GM10248 (cell line): ENCODE data around the gene PIP5K1C.

Experiments
- CTCF ChIA-PET: fragments of 300-600 bp; sonication (Branson Sonifier 250); formaldehyde crosslinking; extraction: SDS; loops from one replicate; lab custom pipeline; 2021; ENCODE audit warnings: antibody characterized with exemption; lab: Yijun Ruan, JAX
- POLR2A ChIA-PET: fragments of 350-650 bp; sonication (Branson Sonifier 250); formaldehyde crosslinking; extraction: SDS; loops from one replicate; lab custom pipeline; 2020; ENCODE audit warnings: antibody characterized with exemption; lab: Yijun Ruan, JAX
- DNase-seq: peaks from one replicate; pipeline ENCODE4 v3.0.0; 2012; ENCODE audit errors: extremely low spot score
- CTCF ChIP-seq: IDR thresholded peaks from 2 replicates; pipeline ENCODE4 v1.5.1; 2012; ENCODE audit warnings: mild to moderate bottlenecking, low read depth; ENCODE audit errors: extremely low read depth, missing control alignments, control extremely low read depth

Gene PIP5K1C

DNA sequence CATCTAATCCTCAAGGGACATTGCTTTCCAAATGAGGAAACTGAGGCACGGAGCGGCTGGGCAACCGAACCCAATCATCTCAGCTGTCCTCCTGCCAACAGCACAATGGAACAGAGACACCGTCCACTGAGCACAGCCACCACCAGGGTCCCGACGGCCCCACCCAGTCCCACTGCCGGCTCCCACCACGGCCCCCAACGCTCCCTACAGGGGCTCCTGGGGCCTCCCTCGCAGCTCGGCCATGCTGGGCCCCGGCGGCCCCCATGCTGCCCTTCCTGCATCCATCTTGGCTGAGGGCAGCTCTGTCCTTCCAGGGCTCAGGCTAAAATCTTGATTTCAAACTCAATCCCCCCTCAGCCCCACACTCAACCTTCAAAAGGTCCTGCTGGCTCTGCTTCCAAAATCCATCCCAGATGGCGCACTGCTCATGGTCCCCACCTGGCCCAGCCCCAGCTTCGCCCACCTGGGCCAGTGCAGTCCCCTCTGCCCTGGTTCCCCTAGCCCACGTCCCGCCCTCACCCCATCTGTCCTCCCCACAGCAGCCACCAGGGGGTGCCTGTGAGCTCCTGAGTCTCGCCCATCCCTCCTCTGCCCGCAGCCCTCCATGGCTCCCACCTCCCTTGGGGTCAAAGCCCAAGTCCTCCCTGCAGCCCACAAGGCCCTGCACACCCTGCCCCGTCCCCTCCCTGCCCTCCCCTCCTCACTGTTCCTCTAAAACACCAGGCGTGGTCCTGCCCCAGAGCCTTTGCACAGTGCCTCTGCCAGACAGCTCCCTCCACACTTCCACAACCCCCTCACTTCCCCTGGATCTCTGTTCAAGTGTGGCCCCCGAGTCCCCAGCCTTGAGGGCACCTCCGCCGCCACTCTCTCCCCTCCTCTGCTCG is 7.9 kb downstream of the PIP5K1C start:
- ChIA-PET CTCF (interaction anchor here (1.1 to 4.0 kb wide), 8 partner anchors 8 to 68 kb away, joined by 3 to 22 read pairs (median 8); no protein-coding TSS in a partner anchor), POLR2A (interaction anchor here (0.5 to 0.7 kb wide), 2 partner anchors 18 to 750 kb away, joined by 3 to 4 read pairs; no protein-coding TSS in a partner anchor)
- TF ChIP-seq CTCF: peak; percentile 50
- no peak for DNase-seq

- no peak for TF ChIP-seq CTCF
- ChIA-PET POLR2A (no interaction called here), CTCF (interaction anchor here (1.1 to 4.0 kb wide), 8 partner anchors 8 to 68 kb away, joined by 3 to 22 read pairs (median 8); no protein-coding TSS in a partner anchor)
- no peak for DNase-seq
These were observed 8.5 kb downstream of the PIP5K1C start for GRCh38 chr19:3691726-3692125.

DNA sequence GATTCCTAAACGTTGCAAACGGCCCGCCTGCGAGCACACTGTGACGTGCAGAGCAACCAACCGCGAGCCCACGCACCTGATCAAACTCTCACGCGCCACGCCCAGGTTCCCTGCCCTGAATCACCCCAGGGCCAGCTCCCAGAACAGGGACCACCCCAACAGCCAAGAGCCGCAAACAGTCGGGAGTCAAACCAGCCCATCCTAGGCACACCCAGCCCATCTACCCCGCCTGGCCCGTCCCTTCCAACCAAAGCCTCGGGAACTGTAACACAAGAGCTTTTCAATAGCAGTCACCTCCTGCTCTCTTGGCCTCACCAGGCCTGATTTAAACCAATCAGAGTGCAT is 8.9 kb downstream of the PIP5K1C start:
- DNase-seq: no peak
- ChIA-PET POLR2A (no interaction called here), CTCF (interaction anchor here (1.5 to 4.0 kb wide), 5 partner anchors 10 to 146 kb away, joined by 4 to 22 read pairs (median 8); no protein-coding TSS in a partner anchor)
- no peak for TF ChIP-seq CTCF

DNA sequence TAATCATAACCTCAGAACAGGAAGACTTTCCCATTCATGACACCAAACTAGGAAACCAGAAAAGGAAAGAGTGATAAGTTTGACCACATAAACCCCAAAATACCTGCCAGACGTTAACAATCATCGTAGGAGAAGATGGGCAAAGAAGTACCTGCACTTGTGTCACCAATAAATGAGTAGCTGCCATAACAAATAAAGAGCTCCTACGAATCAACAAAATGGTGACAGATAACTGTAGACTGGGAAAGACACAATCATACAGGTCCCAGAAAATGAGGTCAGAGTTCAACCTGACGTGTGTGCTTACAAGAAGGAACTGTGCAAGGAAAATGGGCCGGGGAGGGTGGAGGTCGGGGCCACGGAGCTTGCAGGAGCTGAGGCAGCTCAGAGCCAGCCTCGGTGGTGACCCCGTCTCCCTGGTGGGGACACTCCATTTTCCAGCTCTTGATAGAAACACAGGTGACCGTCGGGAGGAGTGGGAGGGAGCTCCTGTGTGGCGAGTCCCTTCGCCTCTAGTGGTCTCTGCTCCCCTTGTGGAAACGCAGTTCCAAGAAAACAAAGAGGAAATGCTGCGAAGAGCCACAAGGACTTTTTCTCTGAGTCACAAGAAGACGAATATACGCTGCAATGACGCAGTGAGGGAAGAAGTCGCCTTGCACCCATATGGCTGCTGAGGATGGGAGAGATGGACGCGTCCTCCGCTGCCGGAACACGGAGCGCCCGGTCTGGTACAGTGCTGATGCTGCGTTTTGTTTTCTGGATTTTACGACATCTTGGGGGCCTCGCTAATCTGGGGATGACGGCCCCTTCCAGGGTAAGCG is 9.5 kb downstream of the PIP5K1C start:
- TF ChIP-seq CTCF: no peak
- no peak for DNase-seq
- CTCF ChIA-PET: interaction anchor here (1.0 to 6.1 kb wide), 8 partner anchors 8 to 146 kb away, joined by 3 to 49 read pairs (median 4); partner anchors contain the start of gene PIP5K1C
- POLR2A ChIA-PET: interaction anchor here (0.6 kb wide), 1 partner anchor 157 kb away, joined by 4 read pairs; no protein-coding TSS in a partner anchor

DNA sequence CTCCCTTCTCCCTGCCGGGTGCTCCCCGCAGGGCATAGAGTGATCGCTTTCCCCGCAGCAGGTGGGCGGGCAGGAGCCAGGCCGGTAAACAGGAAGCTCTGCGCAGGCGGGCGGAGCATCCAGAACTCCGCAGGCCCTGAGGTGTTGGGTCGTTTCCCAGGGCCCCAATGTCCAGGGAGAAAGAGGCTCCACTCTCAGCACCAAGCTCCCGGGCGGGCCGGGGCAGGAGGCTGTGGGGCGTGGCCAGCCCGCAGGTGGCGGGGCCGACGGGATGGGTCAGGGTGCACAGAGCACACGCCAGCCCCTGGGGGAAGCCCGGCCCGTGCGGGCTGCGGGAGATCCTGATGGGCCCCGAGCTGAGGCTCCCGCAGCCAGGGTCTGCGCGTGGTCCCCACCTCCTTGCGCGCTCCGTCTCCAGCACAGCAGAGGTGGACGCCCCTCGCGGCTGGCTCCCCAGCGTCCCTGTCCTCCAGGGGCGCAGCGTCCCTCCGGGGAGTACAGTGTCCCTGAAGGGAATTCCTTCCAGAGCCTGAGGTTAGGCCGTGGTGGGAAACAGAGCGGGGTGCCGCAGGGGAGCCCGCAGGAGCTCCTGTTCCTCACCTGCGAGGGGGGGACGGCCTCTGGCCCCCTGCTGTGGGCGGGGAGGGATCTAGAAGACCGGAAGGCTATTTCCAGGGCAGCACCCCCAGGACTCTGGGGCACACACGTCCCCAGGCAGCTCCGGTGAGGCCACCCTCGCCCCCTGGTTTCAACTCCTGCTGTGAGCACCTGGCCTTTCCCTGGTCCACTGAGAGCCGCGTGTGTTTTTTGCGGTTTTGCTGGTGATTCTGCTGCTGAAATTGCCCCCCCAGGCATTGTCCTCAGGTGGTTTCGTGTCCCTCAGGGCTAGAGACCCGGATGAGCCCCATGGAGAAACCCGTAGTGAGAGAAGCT is 12.2 kb downstream of the PIP5K1C start:
- peak; percentile 69 for DNase-seq
- CTCF ChIA-PET: interaction anchor here (1.3 to 6.1 kb wide), 7 partner anchors 11 to 134 kb away, joined by 3 to 49 read pairs (median 9); partner anchors contain the start of gene PIP5K1C
- POLR2A ChIA-PET: no interaction called here
- no peak for TF ChIP-seq CTCF
